GM19035 (cell line): Measurements from ENCODE around the gene LGSN.
"Not testable (repeated sequence)": the region's sequence is repeated elsewhere in the genome, so short reads cannot be mapped to it uniquely, and the experiment has no call there.

Experiments used
- ATAC-seq: cut with Tn5 transposase; IDR thresholded peaks from one replicate; pipeline ENCODE4 v1.9.1; 2021; ENCODE audit not compliant: unreplicated experiment

The LGSN gene

GRCh38 chr6:63307581-63308246 is 12.1 kb downstream of the LGSN start:
- peak; percentile 88 for ATAC-seq

- ATAC-seq = no peak
Observed at GRCh38 chr6:63306420-63306819, 13.4 kb downstream of the LGSN start.

GRCh38 chr6:63305277-63305676 is 14.5 kb downstream of the LGSN start:
- no peak for ATAC-seq

- ATAC-seq = no peak
Observed at GRCh38 chr6:63303476-63303875, 16.3 kb downstream of the LGSN start.

- ATAC-seq = no peak
Observed at GRCh38 chr6:63299667-63300066, 20.1 kb downstream of the LGSN start.

DNA sequence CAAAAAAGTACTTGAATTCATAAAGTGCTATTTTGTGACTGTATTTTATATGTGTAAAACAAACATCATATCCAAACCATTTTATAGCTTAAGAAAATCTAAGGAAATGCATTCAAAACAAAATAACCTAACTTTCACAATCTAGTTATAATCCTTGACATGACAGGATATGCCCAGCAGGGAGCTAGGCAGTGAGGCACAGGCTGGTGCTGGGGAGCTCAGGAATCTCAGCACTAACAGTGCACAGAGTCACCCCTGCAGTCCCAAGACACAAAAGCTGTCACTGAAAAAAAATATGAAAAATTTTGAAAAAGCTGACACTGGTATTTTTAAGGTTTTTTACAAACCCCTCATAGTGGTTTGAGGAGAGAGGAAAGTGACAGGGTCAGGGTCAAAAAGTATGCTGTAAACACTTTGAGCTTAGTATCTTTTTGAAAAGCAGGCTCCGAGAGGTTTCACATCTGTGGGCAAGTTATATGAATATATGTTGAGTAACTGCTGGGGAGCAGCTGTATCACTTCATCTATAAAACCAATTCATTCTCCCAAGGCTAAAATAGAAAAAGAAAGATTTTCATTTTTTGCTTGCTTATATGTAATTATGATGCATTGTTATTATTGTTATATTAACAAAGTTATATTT is 24.1 kb downstream of the LGSN start:
- no peak for ATAC-seq

DNA sequence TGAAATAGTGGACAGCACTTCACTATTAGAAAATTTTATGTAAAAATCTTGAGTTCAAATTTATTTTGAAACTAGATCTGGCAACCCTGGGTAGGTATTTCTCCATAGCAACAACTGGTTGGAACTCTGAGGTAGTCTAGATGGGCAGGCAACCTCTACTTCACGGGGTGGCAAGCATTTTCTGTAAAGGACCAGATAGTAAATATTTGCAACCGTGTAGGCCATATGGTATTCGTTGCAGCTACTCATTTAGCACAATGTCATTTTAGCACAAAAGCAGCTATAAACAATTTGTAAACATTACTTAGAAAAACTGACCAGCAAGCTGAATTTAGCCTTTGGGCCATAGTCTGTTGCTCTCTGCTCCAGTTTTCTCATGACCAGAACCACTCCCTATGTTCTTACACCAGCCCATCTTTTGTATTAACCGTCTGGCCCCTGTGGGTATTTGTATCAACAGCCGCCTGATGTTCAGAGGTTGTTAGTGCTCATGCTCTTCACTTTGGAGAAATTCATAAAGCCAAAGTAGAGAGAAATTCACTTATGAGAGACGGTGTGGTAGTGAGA is 29.2 kb downstream of the LGSN start:
- ATAC-seq = no peak

DNA sequence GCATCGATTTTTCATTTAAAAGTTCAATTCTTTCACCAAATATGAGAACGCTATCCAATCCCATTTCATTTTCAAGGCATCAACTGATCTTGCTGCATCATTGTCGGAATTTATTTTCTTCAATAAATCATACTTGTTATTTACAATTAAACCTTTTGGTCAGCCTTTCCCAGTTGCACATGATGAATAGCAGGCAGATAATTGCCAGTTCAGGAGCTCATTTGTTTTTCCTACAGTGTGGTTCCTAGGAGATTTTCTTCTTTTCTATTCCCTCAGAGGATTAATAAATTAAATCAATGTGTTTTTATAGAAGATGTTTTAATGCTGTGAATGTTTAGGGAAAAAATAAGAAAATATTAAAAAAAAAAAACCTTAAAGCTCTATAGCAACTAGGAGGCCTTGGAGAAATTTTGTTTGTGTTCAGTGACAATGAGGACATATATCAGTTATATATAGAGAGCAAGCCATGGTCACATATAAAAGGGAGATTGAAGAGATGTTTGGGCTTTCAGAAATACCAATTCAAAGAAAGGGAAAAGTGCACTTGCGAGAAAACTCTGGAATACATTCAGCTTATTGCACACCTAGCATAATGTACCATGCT is 30.4 kb downstream of the LGSN start:
- no peak for ATAC-seq

GRCh38 chr6:63280639-63281180 is 39.1 kb downstream of the LGSN start:
- no peak for ATAC-seq

DNA sequence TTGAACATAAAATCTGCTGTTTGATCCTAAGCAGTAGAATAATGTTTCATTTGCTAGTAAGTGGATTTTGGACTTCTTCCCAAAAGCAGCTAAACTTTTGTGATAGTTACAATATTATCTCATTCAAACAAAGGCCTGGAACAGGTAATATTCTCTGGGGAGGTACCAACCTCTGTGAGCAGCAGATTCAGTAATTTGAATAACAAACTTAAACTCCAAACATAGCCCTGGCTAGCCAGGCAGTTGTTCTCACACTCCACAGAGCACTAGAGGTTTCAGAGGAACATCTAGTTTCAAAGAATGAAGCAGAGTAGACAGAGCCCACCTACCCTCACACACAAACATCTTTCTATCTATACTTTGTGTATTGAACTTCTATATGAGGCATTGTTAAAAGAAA is 40.9 kb downstream of the LGSN start:
- ATAC-seq = no peak

DNA sequence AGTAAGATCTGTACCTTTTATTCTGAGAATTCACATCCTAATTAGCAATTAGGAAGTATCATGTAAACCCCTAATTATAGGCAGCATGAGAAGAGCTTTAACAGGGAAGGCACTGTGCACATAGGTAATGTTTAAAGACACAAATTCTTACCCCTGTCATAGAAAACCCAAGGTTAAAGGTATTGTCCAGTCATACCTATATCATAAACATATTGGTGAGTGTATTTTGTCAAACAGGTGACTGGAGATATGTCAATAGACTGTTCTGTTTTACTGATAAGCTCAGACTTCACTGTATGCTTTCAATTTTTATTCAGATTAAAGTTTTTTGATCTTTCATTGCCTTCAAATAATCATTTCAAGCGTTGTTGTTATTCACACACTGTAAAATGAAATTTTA is 43.8 kb downstream of the LGSN start:
- no peak for ATAC-seq

- not testable (repeated sequence) for ATAC-seq
Observed at GRCh38 chr6:63274795-63275430, 44.9 kb downstream of the LGSN start.

- no peak for ATAC-seq
Observed at GRCh38 chr6:63272397-63272796, 47.4 kb downstream of the LGSN start.

- ATAC-seq = no peak
Observed at GRCh38 chr6:63269470-63269869, 50.3 kb downstream of the LGSN start.

DNA sequence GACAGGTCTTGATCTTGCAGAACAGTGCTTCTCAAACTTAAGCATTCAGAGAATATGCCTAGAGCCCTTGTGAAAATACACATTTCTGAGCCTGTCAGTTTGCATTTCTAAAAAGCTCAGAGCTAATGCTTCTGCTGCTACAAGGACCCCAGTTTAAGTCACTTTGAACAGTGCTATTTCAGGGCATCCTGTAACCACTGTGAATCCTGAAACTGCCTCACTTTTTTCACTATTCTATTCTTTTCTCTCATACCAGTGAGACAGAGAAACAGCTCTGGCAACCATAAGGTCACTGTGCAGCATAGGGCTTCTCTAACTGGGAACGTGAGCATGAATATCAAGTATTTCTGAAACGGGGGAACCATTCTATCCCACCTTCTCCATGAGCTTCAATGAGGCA is 51.2 kb downstream of the LGSN start:
- no peak for ATAC-seq

DNA sequence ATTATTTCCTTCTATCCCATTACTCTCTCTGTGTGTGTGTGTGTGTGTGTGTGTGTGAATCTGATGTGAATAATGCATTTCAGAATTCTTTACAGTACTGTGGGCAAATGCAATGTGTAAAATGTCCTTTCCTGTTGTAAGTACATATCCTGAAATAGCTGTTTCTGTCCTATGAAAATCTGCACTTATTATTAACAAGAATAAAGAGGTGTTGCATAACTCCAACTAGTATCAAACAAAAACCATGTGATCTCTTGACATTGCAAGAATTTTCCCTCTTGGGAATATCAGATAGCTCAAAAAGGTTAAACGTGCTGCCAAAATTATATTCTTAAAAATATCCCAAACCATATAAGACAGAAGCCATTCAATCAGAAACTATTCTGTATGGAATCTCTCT is 52.0 kb downstream of the LGSN start:
- ATAC-seq = no peak

DNA sequence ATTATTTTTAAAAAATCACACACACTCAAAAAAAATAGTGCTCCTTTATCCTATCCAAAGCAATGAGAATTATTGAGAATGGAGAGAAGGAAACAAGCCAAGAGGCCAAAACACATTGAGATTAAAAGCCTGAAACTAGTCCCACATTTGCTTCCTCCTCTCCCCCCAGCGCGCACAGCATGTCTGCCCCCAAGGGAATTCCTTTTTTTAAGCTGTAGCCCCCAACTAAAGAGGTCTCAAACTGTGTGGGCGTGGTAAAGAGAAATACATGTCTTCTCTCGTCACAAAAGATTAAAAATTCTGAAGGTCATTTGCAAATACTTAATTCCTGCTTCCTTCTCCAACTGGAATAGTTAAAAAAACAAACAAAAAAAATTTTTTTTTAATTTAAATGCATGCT is 52.7 kb downstream of the LGSN start:
- no peak for ATAC-seq

GRCh38 chr6:63263444-63263843 is 56.3 kb downstream of the LGSN start:
- ATAC-seq = no peak

DNA sequence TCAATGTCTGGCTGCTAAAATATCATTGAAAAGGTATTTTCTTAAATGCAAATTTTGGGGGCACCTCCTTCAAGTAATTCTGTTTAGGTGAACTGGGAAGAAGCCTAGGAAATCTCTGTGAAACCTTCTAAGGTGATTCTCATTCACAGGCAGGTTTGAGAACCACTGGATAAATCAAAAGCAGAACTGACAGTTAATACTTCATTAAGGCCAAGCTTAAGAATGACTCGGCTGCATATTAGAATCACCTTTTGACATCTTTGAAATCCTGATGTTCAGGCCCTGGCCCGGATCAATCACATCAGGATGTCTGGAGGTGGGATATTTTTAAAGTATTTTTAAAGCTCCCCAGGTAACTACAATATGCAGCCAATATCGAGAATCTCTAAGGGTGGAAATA is 58.0 kb downstream of the LGSN start:
- ATAC-seq = no peak

DNA sequence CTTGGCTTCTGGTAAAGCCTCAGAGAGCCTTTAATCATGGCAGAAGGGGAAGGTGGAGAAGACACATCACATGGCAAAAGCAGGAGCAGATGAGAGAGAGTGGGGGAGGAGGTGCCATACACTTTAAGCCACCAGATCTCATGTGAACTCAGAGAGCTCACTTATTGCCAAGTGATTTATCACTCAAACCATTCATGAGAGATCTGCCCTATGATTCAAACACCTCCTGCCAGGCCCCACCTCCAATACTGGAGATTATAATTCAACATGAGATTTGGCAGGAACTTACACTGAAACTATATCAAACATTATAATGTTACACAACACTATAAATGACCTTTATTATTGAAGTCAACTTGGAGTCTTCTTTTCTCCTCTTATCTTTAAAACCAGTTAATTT is 60.6 kb downstream of the LGSN start:
- ATAC-seq = no peak

- ATAC-seq = no peak
Observed at GRCh38 chr6:63249875-63250482, 69.8 kb downstream of the LGSN start.
